LoVo (cell line): ENCODE results near the gene CCDC50.

Source experiments
- DNase-seq: peaks from one replicate; pipeline ENCODE4 v3.0.0-alpha.2; 2016; ENCODE audit warnings: low spot score

Gene CCDC50

GRCh38 chr3:191320316-191320715 lies 8.9 kb upstream of the CCDC50 start:
- DNase-seq, result no peak

GRCh38 chr3:191321019-191321767 lies 8.0 kb upstream of the CCDC50 start:
- DNase-seq, result no peak

- DNase-seq, result no peak
Observed at GRCh38 chr3:191324936-191325335, 4.3 kb upstream of the CCDC50 start.

GRCh38 chr3:191327526-191327925 lies 1.7 kb upstream of the CCDC50 start:
- DNase-seq, result no peak

- no peak for DNase-seq
Observed at GRCh38 chr3:191328383-191328961, 722 bp upstream of the CCDC50 start.

- peak; percentile 50 for DNase-seq
Observed at GRCh38 chr3:191329654-191330529, 698 bp downstream of the CCDC50 start, which contains the start of gene UTS2B. Gene UTS2B (minus strand): TSS chr3:191330526. CDS start chr3:191282189, 48,337 bp downstream.

GRCh38 chr3:191330530-191331048 lies 1.4 kb downstream of the CCDC50 start:
- DNase-seq, result no peak

- DNase-seq, result no peak
Observed at GRCh38 chr3:191331388-191331787, 2.2 kb downstream of the CCDC50 start.

- DNase-seq, result no peak
Observed at GRCh38 chr3:191333298-191333880, 4.2 kb downstream of the CCDC50 start.

GRCh38 chr3:191334346-191334893 lies 5.2 kb downstream of the CCDC50 start:
- no peak for DNase-seq

- no peak for DNase-seq
Observed at GRCh38 chr3:191336833-191337232, 7.6 kb downstream of the CCDC50 start.

- no peak for DNase-seq
Observed at GRCh38 chr3:191338177-191338488, 8.9 kb downstream of the CCDC50 start.

GRCh38 chr3:191339316-191339917 lies 10.2 kb downstream of the CCDC50 start:
- no peak for DNase-seq

GRCh38 chr3:191340351-191340750 lies 11.2 kb downstream of the CCDC50 start:
- DNase-seq, result no peak

GRCh38 chr3:191340966-191341365 lies 11.8 kb downstream of the CCDC50 start:
- peak; percentile 0 for DNase-seq

- no peak for DNase-seq
Observed at GRCh38 chr3:191342006-191342405, 12.8 kb downstream of the CCDC50 start.

- DNase-seq, result no peak
Observed at GRCh38 chr3:191342411-191342810, 13.2 kb downstream of the CCDC50 start.

GRCh38 chr3:191343115-191343514 lies 13.9 kb downstream of the CCDC50 start:
- DNase-seq, result no peak

- no peak for DNase-seq
Observed at GRCh38 chr3:191343913-191344312, 14.7 kb downstream of the CCDC50 start.

- DNase-seq, result no peak
Observed at GRCh38 chr3:191345334-191345733, 16.1 kb downstream of the CCDC50 start.

- DNase-seq, result no peak
Observed at GRCh38 chr3:191347228-191347627, 18.0 kb downstream of the CCDC50 start.

- DNase-seq, result no peak
Observed at GRCh38 chr3:191348098-191348497, 18.9 kb downstream of the CCDC50 start.
